GM21717 (cell line): ENCODE measurements around the gene IL10RA.

Source experiments
- ATAC-seq: cut with Tn5 transposase; IDR thresholded peaks from one replicate; pipeline ENCODE4 v1.9.1; 2021; ENCODE audit warnings: mild to moderate bottlenecking, moderate library complexity; ENCODE audit not compliant: unreplicated experiment

The IL10RA gene

DNA sequence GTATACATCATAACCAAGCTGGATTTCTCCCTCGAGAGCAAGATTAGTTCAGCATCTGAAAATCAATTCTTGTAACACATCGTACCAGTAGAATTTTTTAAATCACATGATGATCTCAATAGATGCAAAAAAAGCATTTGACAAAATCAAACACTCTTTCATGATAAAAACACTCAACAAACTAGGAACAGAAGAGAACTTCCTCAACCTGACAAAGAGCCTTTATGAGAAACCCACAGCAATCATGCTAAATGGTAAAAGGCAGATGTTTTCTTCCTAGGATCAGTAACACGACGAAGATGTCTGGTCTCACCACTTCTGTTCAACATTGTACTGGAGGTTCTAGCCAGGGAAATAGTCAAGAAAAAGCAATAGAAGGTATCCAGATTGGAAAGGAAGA, 56.6 kb downstream of the IL10RA start:
- no peak for ATAC-seq

DNA sequence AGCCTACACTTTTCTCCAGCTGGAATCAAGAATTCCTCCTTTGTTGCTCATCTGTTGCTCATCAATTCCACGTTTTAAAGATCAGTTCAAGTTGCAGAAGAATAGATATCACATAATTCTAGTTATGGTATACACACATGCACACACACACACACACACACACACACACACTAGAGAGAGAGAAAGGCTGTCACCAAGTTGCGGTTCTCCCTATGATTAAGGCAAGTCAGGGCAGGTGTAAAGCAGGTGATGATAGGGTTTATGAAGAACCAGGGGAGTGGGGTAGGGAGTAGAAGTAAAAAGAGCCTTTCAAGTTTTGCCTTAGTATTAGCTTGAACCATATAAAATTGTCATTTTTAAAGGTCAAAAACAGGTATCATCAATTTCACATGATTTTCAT, 59.0 kb downstream of the IL10RA start:
- no peak for ATAC-seq

DNA sequence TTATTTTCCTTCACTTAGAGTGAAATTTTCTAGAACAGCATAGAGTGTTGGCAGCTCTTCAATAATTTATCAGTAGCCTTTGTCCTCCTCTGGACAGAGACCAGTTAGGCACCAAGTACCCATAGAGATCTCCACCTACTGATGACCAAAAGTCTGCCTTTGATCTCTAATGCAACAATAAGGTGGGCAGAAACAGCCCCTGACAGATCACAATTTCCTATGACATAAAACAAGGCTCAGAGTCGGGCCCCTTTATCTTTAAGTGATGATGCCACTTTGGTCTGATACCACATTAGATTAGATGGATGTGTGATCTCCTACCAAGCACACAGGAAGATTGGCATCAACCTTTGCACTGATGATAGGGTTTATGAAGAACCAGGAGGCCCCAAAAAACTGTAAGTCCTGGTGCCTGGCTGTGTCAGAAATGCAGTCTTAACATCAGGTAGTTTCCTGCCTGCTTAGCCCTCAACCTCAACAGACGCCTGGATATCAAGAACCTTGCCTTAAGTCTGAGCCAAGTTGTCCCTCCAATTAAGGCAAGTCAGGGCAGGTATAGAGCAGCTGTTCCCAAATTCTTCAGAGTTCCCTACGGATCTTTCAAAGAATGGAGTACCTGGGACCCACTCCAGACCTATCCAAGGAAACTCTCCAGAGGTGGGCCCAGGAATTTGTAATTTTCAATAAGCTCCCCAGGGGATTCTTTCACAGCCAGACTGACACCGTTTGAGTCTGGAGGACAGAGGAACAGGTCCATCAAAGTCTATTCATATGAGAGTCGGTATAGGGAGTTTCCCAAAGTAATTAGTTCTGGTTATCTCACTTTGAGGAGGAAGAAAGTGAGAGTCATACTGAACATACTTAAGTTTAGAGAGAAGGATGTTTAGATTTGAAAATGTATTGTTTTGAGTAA, 60.1 kb downstream of the IL10RA start:
- ATAC-seq: no peak

DNA sequence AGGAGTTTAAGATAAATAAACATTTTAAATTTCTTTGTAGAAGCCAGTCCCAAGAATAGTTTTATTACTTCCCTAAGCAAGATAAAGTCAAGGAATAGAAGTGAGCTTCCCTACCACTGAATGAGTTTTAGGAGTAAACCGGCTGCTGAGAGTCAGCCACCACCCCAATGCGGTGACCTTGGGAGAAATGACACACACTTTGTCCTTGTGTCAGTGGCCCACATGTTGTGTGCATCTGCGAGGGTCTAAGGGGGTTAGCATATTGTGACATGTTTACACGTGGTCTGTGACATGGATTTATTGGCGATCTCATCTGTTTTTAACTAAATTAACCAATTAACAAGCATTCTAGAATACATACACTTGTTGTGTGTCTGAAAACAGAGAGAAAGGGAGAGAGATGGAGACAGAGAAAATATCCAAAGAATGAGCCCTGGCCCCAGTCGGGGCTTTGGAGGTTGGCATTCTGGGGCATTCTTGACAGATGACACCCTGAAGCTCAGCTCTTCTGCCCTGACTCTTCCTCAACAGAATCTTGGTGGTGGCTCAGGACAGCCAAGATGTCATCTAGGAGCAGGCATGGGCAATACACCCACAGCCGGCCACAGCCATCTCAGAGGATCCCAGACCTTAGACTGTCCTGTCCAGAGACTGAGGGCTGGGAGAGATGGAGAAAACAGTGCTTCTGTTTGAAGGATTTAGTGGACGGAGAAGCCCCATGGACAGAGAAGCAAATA, 60.9 kb downstream of the IL10RA start:
- ATAC-seq: no peak

DNA sequence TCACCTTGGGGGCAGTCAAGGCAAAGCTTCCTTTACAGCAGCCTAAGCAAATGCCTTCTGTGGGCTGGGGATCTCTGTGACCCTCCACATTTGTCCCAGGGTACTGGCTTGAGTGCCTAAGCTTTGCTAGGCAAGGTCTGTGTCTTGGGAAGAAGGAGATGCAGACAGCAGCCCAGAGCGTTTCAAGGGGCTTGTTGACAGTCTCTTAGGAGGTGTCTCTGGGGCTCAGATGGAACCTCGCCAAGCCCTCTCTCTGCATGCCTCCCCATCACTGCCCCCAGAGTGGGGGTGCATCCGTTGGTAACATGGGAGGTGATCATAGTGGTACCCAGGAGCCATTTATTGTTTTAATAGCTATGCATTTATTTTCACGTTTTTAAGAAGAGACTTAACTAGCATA, 61.6 kb downstream of the IL10RA start:
- no peak for ATAC-seq

DNA sequence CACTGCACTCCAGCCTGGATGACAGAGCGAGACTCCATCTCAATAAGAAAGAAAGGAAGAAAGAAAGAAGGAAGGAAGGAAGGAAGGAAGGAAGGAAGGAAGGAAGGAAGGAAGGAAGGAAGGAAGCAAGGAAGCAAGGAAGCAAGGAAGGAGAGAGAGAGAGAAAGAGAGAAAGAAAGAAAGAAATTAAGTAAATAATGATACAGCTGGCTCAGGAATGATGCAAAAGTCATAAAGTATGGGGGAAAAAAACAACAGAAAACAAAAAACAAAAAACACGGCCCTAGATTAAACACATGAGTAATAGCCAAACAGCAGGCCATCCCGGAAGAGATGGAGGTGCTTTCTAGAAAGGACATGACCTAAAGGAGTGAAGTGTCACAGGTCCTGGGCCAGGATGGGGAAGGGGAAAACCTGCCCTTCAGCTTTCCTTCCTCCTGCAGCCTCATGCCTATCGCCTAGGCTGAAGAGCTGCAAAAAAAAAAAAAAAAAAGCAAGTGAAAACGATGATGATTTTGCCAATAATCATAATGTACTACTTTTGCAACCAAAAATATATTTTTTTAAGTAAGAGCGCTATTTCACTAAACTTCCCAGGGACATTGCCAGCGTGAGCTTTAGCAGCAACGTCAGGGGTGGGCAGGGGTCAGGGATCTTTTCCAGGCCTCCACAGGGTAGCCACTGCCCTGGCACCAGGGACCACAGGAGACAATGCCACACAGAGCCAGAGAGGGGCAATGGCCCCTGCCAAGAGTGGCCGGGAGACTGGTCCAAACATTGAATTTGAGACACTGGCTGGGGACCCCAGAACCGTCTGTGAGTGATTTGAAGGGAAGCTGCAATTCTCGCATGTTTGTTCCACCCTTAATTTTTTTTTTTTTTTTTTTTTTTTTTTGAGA, 62.5 kb downstream of the IL10RA start:
- ATAC-seq: no peak

DNA sequence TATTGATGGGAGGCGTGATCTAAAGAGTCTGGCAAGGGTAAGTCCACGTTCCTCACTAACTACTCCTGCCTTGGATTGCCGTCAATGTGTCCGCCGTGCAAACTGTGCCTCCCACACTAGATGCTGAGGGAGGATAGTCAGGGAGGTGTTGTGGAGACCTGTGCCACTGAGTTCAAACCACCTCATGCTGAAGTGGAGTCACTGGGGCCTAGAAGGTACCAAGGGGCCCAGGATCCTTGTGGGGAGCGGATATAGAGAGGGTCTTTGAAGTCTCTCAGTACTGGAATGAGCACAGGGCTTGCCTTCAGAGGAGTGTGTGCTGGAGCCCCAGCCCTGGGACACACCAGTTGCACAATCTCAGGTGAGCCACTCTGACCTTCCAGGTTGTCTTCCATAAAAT, 63.6 kb downstream of the IL10RA start:
- no peak for ATAC-seq

DNA sequence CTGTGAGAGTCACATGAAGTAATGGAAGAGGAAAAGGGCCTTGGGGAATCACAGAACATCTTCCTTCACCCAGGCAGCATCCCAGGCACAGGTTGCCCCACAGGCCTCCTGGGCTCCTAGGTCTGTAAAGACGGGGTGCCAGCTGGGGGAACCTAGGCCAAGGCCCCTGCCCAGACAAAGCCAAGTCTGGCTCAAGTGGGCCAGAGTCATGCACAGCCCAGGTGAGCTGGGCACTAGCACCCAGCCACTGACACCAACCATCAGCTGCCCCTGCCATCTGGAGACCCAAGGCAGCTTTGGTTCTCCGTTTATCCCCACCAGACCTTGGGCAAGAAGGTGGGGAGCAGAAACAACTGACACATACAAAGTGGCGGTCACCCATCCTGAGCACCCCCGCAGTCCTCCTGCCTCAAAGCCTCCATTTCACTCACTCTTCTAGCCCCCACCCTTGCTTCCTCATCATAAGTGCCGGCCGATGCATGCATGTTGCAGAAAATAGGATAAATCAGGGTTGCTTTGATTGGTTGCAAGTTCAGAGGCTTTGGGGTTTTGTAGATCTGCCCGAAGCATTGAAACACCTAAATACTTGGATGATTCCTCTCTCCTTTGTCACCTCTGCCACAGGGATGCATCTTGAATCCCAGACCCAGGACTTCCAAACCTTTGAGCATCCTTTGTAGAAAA, 64.2 kb downstream of the IL10RA start:
- no peak for ATAC-seq
